Liver (tissue), 9 donors: Measurements from ENCODE around the gene HDAC10. TPM values are rescaled to one million over a fixed set of nuclear protein-coding genes. Genes with fewer than 3 reads are reported as not detected.

ENCODE experiments used
- DNase-seq: peaks from one replicate; pipeline ENCODE4 v3.0.0-alpha.2; 2017; ENCODE audit warnings: low spot score
- H3K27ac ChIP-seq, 2 donors: one replicate each; pipeline ENCODE4 v1.7.0; 2013; ENCODE audit warnings: inconsistent platforms in 2 of 2, low read length in 2 of 2, control low read depth in 1 of 2, low read depth in 1 of 2, mild to moderate bottlenecking in 1 of 2
- H3K27me3 ChIP-seq, 4 donors: one replicate each; pipeline versions ENCODE4 v1.6.1 to v1.7.0; 2013; ENCODE audit warnings: low read length in 3 of 4, inconsistent platforms in 1 of 4, mild to moderate bottlenecking in 1 of 4, moderate library complexity in 1 of 4; ENCODE audit not compliant: control insufficient read depth in 4 of 4, insufficient read depth in 4 of 4
- H3K36me3 ChIP-seq, 4 donors: one replicate each; pipeline versions ENCODE4 v1.6.1 to v1.7.0; 2013; ENCODE audit warnings: low read length in 3 of 4, mild to moderate bottlenecking in 3 of 4, low read depth in 1 of 4, moderate library complexity in 1 of 4; ENCODE audit not compliant: control insufficient read depth in 4 of 4, insufficient read depth in 3 of 4
- H3K4me1 ChIP-seq, 4 donors: one replicate each; pipeline versions ENCODE4 v1.6.1 to v1.7.0; 2013; ENCODE audit warnings: low read length in 3 of 4, mild to moderate bottlenecking in 3 of 4, moderate library complexity in 1 of 4; ENCODE audit not compliant: control insufficient read depth in 4 of 4, insufficient read depth in 4 of 4
- H3K4me3 ChIP-seq, 3 donors: one replicate each; pipeline versions ENCODE4 v1.6.1 to v1.7.0; 2013; ENCODE audit warnings: low read length in 3 of 3, control low read depth in 1 of 3, low read depth in 1 of 3, mild to moderate bottlenecking in 1 of 3
- H3K9ac ChIP-seq, 2 donors: one replicate each; pipeline ENCODE4 v1.7.0; 2013; ENCODE audit warnings: low read length in 2 of 2, mild to moderate bottlenecking in 2 of 2, moderate library complexity in 2 of 2, control low read depth in 1 of 2, low read depth in 1 of 2
- H3K9me3 ChIP-seq, 4 donors: one replicate each; pipeline versions ENCODE4 v1.6.1 to v1.7.0; 2013; ENCODE audit warnings: low read length in 3 of 4; ENCODE audit not compliant: control insufficient read depth in 4 of 4
- CTCF ChIP-seq: fragments of 150-350 bp; IDR thresholded peaks from 2 replicates; pipeline ENCODE4 v1.5.1; 2017; ENCODE audit warnings: improper control_type of control experiment, low read depth, low read length; ENCODE audit not compliant: missing input control
- EGR1 ChIP-seq, 2 donors: IDR thresholded peaks; 2 replicates each; pipeline ENCODE4 v1.6.1; 2016 to 2018; ENCODE audit warnings: antibody characterized with exemption in 2 of 2, low read depth in 2 of 2
- FOXA1 ChIP-seq: IDR thresholded peaks from 2 replicates; pipeline ENCODE4 v1.6.1; 2016; ENCODE audit warnings: antibody characterized with exemption
- FOXA2 ChIP-seq: IDR thresholded peaks from 2 replicates; pipeline ENCODE4 v1.6.1; 2016; ENCODE audit warnings: antibody characterized with exemption
- GABPA ChIP-seq, 2 donors: IDR thresholded peaks in 1 of 2; conservative IDR thresholded peaks in 1 of 2; 2 replicates each; pipeline ENCODE4 v1.6.1; 2016; ENCODE audit warnings: antibody characterized with exemption in 2 of 2, mild to moderate bottlenecking in 1 of 2, moderate library complexity in 1 of 2
- HNF4A ChIP-seq, 2 donors: conservative IDR thresholded peaks; 2 replicates each; pipeline ENCODE4 v1.6.1; 2016; ENCODE audit warnings: antibody characterized with exemption in 2 of 2, mild to moderate bottlenecking in 2 of 2
- HNF4G ChIP-seq: IDR thresholded peaks from 2 replicates; pipeline ENCODE4 v1.6.1; 2016; ENCODE audit warnings: antibody characterized with exemption
- JUND ChIP-seq, 2 donors: IDR thresholded peaks; 2 replicates each; pipeline ENCODE4 v1.6.1; 2016; ENCODE audit warnings: antibody characterized with exemption in 2 of 2
- MAX ChIP-seq: IDR thresholded peaks from 2 replicates; pipeline ENCODE4 v1.6.1; 2016; ENCODE audit warnings: antibody characterized with exemption
- RXRA ChIP-seq, 2 donors: IDR thresholded peaks; 2 replicates each; pipeline ENCODE4 v1.6.1; 2017 to 2018; ENCODE audit warnings: antibody characterized with exemption in 2 of 2, mild to moderate bottlenecking in 1 of 2
- SP1 ChIP-seq: IDR thresholded peaks from 2 replicates; pipeline ENCODE4 v1.6.1; 2018; ENCODE audit warnings: antibody characterized with exemption, mild to moderate bottlenecking
- TAF1 ChIP-seq: conservative IDR thresholded peaks from 2 replicates; pipeline ENCODE4 v1.6.1; 2016; ENCODE audit warnings: antibody characterized with exemption, mild to moderate bottlenecking
- YY1 ChIP-seq: IDR thresholded peaks from 2 replicates; pipeline ENCODE4 v1.6.1; 2016; ENCODE audit warnings: antibody characterized with exemption, mild to moderate bottlenecking
- ZBTB33 ChIP-seq: IDR thresholded peaks from 2 replicates; pipeline ENCODE4 v1.6.1; 2016; ENCODE audit warnings: antibody characterized with exemption
- WGBS: extraction: QIAGEN DNeasy Blood & Tissue Kit; methylation state at CpG from one replicate; pipeline ENCODE4 v1.1.7; 2013; 5-methylcytosine and 5-hydroxymethylcytosine counted together
- polyA plus RNA-seq, 2 donors: library from polyadenylated mRNA; stranded (reverse) in 1 of 2; unstranded in 1 of 2; fragments of 200-250 nt in 1 of 2; fragments of >200 nt in 1 of 2; fragmentation: Nextera tagmentation in 1 of 2; extraction: Ambion mirVana in 1 of 2; gene quantifications; one replicate each; pipeline versions ENCODE4 v1.2.1 to v1.2.3, GENCODE V29; 2013 to 2015
- total RNA-seq, 2 donors: library from RNA; depleted of rRNA; stranded (reverse); fragments of >200 nt; gene quantifications; one replicate each; pipeline ENCODE4 v1.2.3, GENCODE V29; 2014
- donor health status: healthy.
- donor health status: healthy.
- donor health status: healthy.
- donor health status: healthy.
- donor health status: healthy.

Gene HDAC10
- total and polyA plus RNA-seq, 4 donors = 6.2 to 18.2 (median 13.6) TPM

GRCh38 chr22:50208939-50209892 lies 41.8 kb downstream of the HDAC10 start:
- TF ChIP-seq MAX = no peak
- Histone ChIP-seq H3K4me3 (no peak overlapping the region), H3K4me1 (peaks cover 5 to 63% (median 43%) of the 10 kb centered on the region in 4 donors), H3K9me3 (no peaks in the 10 kb centered on the region), H3K27ac (no peak overlapping the region), H3K36me3 (peaks cover 15 to 47% (median 26%) of the 10 kb centered on the region in 4 donors), H3K9ac (no peak overlapping the region), H3K27me3 (no peaks in the 10 kb centered on the region)
- DNase-seq = no peak
- 73% methylated on average over 31 of the region's 31 CpGs for WGBS

GRCh38 chr22:50208430-50208938 lies 42.6 kb downstream of the HDAC10 start:
- TF ChIP-seq ZBTB33 (no peak), SP1 (no peak), HNF4A (conservative IDR thresholded peaks at IDR 0.05) (no peak), HNF4G (no peak), TAF1 (no peak), GABPA (IDR thresholded peaks at IDR 0.05 in 1 of 2, conservative IDR thresholded peaks at IDR 0.05 in 1 of 2) (no peak), FOXA1 (no peak), RXRA (IDR thresholded peaks at IDR 0.05) (no peak), YY1 (no peak), JUND (IDR thresholded peaks at IDR 0.05) (no peak), MAX (no peak), EGR1 (IDR thresholded peaks at IDR 0.05; ENCODE audit: low read depth in 2 of 2) (no peak), FOXA2 (no peak), CTCF (no peak)
- Histone ChIP-seq H3K27ac (no peak overlapping the region), H3K27me3 (no peaks in the 10 kb centered on the region), H3K9me3 (no peaks in the 10 kb centered on the region), H3K4me3 (no peak overlapping the region), H3K4me1 (peaks cover 8 to 70% (median 50%) of the 10 kb centered on the region in 4 donors), H3K9ac (no peak overlapping the region), H3K36me3 (peaks cover 15 to 43% (median 23%) of the 10 kb centered on the region in 4 donors)
- no peak for DNase-seq
- WGBS = 88% methylated on average over 22 of the region's 22 CpGs
